HG03039 (cell line): ENCODE results near the gene LIN28A.
"Not testable (repeated sequence)": the region's sequence is repeated elsewhere in the genome, so short reads cannot be mapped to it uniquely, and the experiment has no call there.

Experiments
- ATAC-seq: cut with Tn5 transposase; IDR thresholded peaks from one replicate; pipeline ENCODE4 v1.9.1; 2021; ENCODE audit warnings: mild to moderate bottlenecking, moderate library complexity; ENCODE audit not compliant: unreplicated experiment

LIN28A gene

GRCh38 chr1:26385063-26385462 lies 25.6 kb upstream of the LIN28A start:
- not testable (repeated sequence) for ATAC-seq

- ATAC-seq, result no peak
These were observed 23.2 kb upstream of the LIN28A start for GRCh38 chr1:26387447-26387846.

DNA sequence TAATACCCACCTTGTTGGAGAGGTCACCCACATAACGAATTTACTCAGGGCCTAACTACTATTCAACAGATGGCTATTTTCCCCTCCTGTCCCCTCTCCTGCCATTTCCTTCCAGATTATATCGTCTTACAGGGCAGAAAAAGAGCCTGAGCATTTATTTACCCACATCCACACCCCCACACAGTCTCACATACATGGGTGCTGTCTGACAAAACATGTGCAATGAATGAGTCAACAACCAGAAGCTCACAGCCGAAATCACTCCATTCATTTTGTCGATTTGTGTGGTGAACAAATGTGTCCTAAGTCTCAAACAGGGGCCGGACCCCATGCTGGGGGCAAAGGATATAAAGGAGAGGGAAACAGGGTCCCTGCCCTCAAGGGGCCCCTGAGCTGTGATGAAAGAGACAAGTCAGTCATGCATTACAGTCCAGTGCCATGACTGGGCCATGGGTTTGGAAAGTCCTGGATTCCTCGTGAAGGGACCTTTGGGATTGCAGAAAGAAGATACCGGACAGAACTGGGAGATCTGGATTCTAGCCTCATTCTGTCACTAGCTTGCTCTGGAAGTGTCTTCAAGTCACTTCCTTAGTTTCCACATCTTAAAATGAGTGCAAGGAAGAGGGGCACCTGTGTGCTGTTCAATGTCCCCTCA lies 21.7 kb upstream of the LIN28A start:
- no peak for ATAC-seq

GRCh38 chr1:26389604-26390247 lies 20.9 kb upstream of the LIN28A start:
- no peak for ATAC-seq

DNA sequence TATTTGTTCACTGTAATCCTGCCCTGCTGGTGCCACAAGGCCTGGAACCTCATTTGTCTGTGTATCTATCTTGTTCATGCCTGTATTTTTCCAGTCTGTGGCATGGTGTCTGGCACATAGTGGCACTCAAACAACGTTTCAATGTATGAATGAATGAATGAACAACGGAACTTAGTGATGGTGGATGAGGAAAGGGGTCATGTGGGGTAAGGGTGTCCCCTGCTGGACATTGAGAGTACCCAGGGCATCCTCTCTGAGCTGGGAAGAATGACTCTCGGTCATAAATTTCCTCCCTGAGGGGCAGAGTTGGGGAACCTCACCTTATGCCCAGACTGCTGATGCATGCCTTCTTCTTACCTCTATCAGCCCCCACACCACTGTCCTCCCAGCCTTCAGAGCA lies 19.2 kb upstream of the LIN28A start:
- no peak for ATAC-seq

GRCh38 chr1:26395754-26396153 lies 14.9 kb upstream of the LIN28A start:
- no peak for ATAC-seq

DNA sequence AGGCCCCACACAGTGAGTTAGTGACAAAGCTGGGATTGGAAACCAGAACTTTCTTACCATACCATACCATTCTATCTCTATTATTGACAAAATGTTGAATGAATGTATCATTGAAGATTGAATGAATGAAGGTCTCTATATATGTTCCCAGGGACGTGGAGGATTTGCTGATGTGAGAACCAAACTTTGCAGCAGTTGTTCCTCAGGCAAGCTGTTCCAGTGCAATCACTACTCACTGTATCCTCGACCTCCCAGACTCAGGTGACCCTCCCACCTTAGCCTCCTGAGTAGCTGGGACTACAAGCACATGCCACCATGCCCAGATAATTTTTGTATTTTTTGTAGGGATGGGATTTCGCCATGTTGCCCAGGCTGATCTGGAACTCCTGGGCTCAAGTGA lies 11.6 kb upstream of the LIN28A start:
- no peak for ATAC-seq

GRCh38 chr1:26401891-26402290 lies 8.7 kb upstream of the LIN28A start:
- no peak for ATAC-seq

GRCh38 chr1:26403656-26404055 lies 7.0 kb upstream of the LIN28A start:
- ATAC-seq, result no peak

GRCh38 chr1:26404641-26405040 lies 6.0 kb upstream of the LIN28A start:
- no peak for ATAC-seq

DNA sequence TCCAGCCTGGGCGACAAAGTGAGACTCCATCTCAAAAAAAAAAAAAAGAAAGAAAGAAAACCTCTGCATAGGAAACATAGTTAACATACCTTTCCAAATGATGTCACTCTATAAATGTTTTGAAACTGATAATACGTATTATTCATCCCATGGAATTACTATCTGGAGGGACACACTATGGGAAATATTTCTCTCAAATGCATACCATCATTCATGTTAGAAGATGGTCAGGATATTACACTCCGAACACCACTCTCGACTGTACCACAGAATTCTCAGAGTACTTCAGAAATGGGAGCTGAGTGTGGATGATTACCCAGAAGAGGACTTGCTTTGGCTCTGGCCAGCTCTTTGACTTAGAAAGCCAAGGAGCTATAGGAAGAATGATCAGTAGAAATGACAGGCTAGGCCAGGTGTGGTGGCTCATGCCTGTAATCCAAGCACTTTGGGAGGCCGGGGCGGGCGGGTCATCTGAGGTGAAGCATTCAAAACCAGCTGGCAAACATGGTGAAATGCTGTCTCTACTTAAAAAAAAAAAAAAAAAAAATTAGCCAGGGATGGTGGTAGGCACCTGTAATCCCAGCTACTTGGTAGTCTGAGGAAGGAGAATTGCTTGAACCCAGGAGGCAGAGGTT lies 5.2 kb upstream of the LIN28A start:
- no peak for ATAC-seq

DNA sequence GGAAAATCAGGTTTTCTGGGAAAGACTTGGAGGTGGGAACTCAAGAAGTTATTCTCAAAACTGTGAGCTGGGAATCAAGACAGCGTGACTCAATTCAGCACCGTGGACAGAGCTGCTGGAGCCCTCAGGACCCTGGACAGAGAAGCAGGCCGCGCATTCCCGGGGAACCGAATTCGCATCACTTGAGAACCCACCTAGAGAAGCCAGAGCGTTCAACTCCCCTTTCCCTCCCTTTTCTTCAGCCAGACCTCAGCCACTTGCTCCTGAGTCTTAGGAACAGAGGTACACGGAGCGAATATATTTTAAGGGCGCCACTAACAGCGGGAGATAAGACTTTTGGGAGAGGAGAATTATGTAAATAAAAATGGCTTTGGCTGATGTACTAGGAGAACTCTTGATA lies 2.0 kb upstream of the LIN28A start:
- no peak for ATAC-seq

DNA sequence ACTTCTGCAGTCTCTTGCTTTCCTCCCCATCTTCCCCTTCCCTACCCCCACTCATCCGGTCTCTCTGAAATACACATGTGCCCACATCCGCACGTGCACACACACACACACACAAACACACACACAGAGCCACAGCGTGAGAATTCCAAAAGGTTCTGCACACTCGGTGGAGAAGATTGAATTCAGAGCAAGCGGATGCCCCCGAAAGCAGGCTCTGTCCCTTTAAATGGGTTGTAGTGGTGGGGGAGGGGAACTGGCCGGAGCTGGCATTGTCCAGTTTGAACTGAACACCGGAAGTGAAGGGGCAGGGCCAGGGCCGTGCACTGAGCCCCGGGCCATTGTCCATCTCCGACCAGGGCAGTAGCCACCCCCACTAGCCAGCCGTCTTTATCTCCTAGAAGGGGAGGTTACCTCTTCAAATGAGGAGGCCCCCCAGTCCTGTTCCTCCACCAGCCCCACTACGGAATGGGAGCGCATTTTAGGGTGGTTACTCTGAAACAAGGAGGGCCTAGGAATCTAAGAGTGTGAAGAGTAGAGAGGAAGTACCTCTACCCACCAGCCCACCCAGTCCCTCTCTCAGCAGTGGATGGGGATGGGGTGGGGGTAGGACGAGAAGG lies 1.3 kb upstream of the LIN28A start:
- ATAC-seq, result no peak

- no peak for ATAC-seq
These were observed 1.0 kb downstream of the LIN28A start for GRCh38 chr1:26411624-26412074.

GRCh38 chr1:26412180-26412840 lies 1.7 kb downstream of the LIN28A start:
- ATAC-seq, result no peak

DNA sequence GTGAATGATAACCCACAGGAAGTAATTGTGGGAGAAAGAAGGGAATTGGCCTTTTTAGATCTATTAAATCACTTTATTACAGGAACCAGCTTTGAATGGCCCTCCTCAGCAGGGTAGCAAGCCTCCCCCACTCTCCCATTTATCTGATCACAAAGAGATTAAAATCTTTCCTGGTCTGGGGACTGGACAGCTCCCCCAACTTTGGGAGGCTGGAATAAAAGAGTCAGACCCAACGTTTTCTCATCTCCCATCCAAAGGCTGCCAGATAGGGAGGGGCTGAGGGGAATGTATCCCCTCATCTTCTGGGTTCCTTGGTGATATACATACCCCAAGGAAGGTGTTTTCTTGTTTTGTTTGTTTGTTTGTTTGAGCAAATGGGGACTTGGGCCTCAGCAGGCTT lies 2.4 kb downstream of the LIN28A start:
- ATAC-seq, result no peak

DNA sequence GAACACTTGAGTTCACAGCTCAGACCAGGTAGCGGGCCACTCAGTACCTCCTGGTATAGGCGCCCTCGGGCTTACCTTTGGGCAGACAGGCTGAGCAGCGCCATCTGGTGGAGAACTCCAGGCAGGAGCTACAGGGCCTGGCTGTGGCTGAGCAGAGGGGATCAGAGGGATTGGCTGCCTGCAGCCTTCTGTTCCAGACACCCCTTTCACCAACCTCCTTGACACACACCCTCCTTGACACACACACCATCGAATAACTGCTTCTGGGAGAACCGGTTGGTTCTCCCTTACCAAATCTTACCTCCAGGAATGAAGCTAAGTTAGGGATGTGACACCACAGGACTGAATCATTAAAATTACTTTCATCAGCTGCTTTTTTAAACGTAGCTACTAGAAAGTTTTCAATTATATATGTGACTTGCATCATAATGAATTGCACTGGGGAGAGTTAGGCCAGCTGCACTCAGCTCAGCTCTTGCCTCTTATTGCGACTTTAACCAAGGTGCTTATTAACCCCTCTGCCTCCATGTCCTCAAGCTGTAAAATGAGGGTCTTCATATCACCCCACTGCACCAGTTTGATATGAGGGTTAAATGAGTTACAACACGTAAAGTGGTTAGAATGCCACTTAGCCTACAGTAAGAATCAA lies 6.6 kb downstream of the LIN28A start:
- ATAC-seq, result no peak

GRCh38 chr1:26418865-26419349 lies 8.3 kb downstream of the LIN28A start:
- ATAC-seq, result no peak

DNA sequence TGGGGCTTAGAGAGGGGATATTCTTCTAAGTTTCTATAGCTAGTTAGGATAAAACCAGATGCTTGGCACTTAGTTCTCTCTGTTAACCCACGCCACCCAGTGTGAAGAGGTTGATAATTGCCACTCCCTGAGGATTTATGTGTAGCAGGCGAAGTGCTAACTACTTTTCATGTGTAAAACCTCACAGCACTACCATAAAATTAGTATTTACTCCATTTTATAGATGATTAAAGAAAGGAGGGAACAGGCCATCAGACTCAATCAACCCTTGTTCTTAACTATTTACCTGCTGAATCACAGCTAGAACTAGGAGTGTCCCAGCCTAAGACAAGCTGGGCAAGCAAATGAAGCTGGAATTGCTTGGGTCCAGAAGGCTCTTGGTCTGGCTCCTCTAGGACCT lies 8.9 kb downstream of the LIN28A start:
- ATAC-seq, result no peak

DNA sequence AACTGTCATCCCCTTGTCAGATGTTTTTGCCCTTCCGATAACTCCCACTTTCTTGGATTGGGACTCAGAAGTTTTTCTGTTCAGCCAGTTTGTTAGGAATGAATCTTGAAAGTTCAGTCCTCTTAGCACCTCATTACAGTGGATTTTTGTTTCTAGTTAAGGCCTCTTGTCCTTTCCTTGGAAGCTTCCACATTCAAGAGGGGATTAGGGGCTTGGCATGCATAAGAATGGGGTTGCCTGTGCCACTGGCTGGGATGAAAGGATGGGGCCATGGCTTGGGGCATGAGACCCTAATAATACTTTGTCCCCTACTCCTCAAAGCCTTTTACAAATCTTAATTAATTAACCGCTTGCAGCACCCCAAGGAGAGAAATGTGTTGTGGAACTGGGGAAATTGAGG lies 19.1 kb downstream of the LIN28A start:
- ATAC-seq, result no peak
